CD4-positive, alpha-beta memory T cell (primary cell): Measurements from ENCODE around the gene RHBDL1. TPM values are rescaled to one million over a fixed set of nuclear protein-coding genes. Genes with fewer than 3 reads are reported as not detected.

Source experiments
- CTCF ChIA-PET: fragments of 350-600 bp; sonication (Branson Sonifier 250); formaldehyde crosslinking; loops from one replicate; lab custom pipeline; 2021; ENCODE audit warnings: inconsistent platforms; ENCODE audit not compliant: partially characterized antibody; lab: Charles Lee
- POLR2A ChIA-PET: fragments of 350-600 bp; sonication (Branson Sonifier 250); formaldehyde crosslinking; loops from one replicate; lab custom pipeline; 2021; ENCODE audit not compliant: partially characterized antibody; lab: Charles Lee
- DNase-seq, 5 donors: peaks; one replicate each; pipeline versions ENCODE4 v3.0.0 to v3.0.0-alpha.2; 2020 to 2022; ENCODE audit warnings: mixed read lengths in 1 of 5
- H3K27ac ChIP-seq: one replicate; pipeline ENCODE4 v1.7.0; 2013; ENCODE audit warnings: low read depth, low read length
- H3K27me3 ChIP-seq: 2 replicates; pipeline ENCODE4 v1.7.0; 2013; ENCODE audit warnings: mild to moderate bottlenecking, low read length, moderate library complexity; ENCODE audit not compliant: insufficient read depth
- H3K36me3 ChIP-seq: 2 replicates; pipeline ENCODE4 v1.7.0; 2013; ENCODE audit warnings: mild to moderate bottlenecking, low read length, moderate library complexity; ENCODE audit not compliant: insufficient read depth
- H3K4me1 ChIP-seq: 2 replicates; pipeline ENCODE4 v1.7.0; 2013; ENCODE audit warnings: mild to moderate bottlenecking, low read length, moderate library complexity; ENCODE audit not compliant: insufficient read depth
- H3K4me3 ChIP-seq, 2 donors: one replicate each; pipeline ENCODE4 v1.7.0; 2013; ENCODE audit warnings: low read length in 2 of 2, mild to moderate bottlenecking in 1 of 2
- H3K9me3 ChIP-seq, 2 donors: one replicate each; pipeline ENCODE4 v1.7.0; 2013; ENCODE audit warnings: low read length in 2 of 2, control low read depth in 1 of 2; ENCODE audit not compliant: control insufficient read depth in 1 of 2
- H3K27ac Mint-ChIP-seq, 7 donors: one replicate each; pipeline ENCODE4 v1.8.0; 2020 to 2021; ENCODE audit warnings: mixed read lengths in 7 of 7, mild to moderate bottlenecking in 6 of 7, inconsistent platforms in 3 of 7, moderate library complexity in 3 of 7
- H3K27me3 Mint-ChIP-seq, 2 donors: one replicate each; pipeline ENCODE4 v1.8.0; 2020 to 2021; ENCODE audit warnings: mixed read lengths in 2 of 2
- H3K36me3 Mint-ChIP-seq, 2 donors: one replicate each; pipeline ENCODE4 v1.8.0; 2020 to 2021; ENCODE audit warnings: mixed read lengths in 2 of 2, inconsistent platforms in 1 of 2, mild to moderate bottlenecking in 1 of 2
- H3K4me1 Mint-ChIP-seq, 4 donors: one replicate each; pipeline ENCODE4 v1.8.0; 2020 to 2021; ENCODE audit warnings: mixed read lengths in 4 of 4, mild to moderate bottlenecking in 1 of 4
- H3K4me3 Mint-ChIP-seq, 8 donors: one replicate each; pipeline ENCODE4 v1.8.0; 2020 to 2021; ENCODE audit warnings: mixed read lengths in 8 of 8, mild to moderate bottlenecking in 7 of 8, moderate library complexity in 6 of 8, inconsistent platforms in 3 of 8
- H3K9me3 Mint-ChIP-seq, 8 donors: one replicate each; pipeline ENCODE4 v1.8.0; 2020 to 2021; ENCODE audit warnings: mixed read lengths in 8 of 8, mild to moderate bottlenecking in 5 of 8, inconsistent platforms in 3 of 8, moderate library complexity in 1 of 8
- intact Hi-C: fragments of 100-400 bp; cut with micrococcal nuclease; formaldehyde crosslinking; loops from one replicate; pipeline ENCODE4 v1.15.1; 2023
- polyA plus RNA-seq, 2 donors: library from polyadenylated mRNA; unstranded; fragments of 300-500 nt; fragmentation: Illumina TruSeq; gene quantifications; one replicate each; pipeline ENCODE4 v1.2.3, GENCODE V29; 2021
- total RNA-seq, 2 experiments: library from RNA; stranded (reverse); gene quantifications; one replicate each; pipeline ENCODE4 v1.2.3, GENCODE V29; 2021

RHBDL1 gene
- total and polyA plus RNA-seq, 4 experiments from 2014 or later, result 2.1 to 2.8 (median 2.3) TPM

DNA sequence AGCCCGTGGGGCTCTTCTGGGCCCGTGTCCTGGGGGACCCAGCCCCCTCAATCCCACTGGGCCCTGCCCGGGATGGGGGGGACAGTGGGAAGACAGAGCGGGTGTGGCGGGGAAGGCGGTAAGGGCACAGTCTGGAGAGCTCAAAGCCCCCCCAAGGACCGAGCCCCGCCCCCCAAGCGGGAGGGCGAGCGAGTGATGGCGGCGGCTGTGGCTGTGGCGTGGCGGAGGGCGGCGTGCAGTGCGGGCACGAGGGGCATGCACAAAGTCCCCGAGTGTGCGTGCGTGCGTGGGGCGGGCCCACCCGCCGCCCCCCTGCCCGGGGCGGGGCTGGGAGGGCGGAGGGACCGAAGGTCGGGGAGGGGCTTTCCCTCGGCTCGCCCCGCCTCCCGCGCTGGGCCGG is 18.3 kb downstream of the RHBDL1 start:
- H3K4me1 Mint-ChIP-seq, result peaks cover 16 to 60% (median 32%) of the 10 kb centered on the region in 4 donors
- H3K27me3 Mint-ChIP-seq, result no peaks in the 10 kb centered on the region

GRCh38 chr16:694187-694862 is 18.9 kb downstream of the RHBDL1 start:
- intact Hi-C loops, result no loop called here
- Histone ChIP-seq H3K27me3 (no peaks in the 10 kb centered on the region), H3K9me3 (no peaks in the 10 kb centered on the region), H3K27ac (peak overlapping the region; percentile 43), H3K4me3 (peak overlapping the region in 1 of 2 donors; percentile 49), H3K4me1 (peaks cover 40% of the 10 kb centered on the region), H3K36me3 (no peaks in the 10 kb centered on the region)
- ChIA-PET CTCF (interaction anchor here (1.9 to 2.3 kb wide), 2 partner anchors 18 to 91 kb away, joined by 6 to 8 read pairs; no protein-coding TSS in a partner anchor), POLR2A (interaction anchor here (2.0 to 8.0 kb wide), 7 partner anchors 10 to 58 kb away, joined by 14 to 212 read pairs (median 23); partner anchors contain the start of genes ANTKMT, CCDC78, HAGHL and JMJD8)
- H3K36me3 Mint-ChIP-seq, result peaks cover 0 to 9% of the 10 kb centered on the region in 2 donors
- peaks cover 16 to 60% (median 31%) of the 10 kb centered on the region in 4 donors for H3K4me1 Mint-ChIP-seq
- H3K9me3 Mint-ChIP-seq, result peaks cover 0 to 4% (median 0%) of the 10 kb centered on the region in 8 donors
- H3K27ac Mint-ChIP-seq, result peak overlapping the region in 4 of 7 donors; percentile 38 to 88 (median 74)
- peak in 1 of 5 donors; percentile 22 for DNase-seq
- H3K27me3 Mint-ChIP-seq, result no peaks in the 10 kb centered on the region
- peak overlapping the region; percentile 47 to 86 (median 80) for H3K4me3 Mint-ChIP-seq

More for the DNA sequence above, 18.3 kb downstream of the RHBDL1 start:
- Mint-ChIP-seq H3K27ac (peak overlapping the region in 3 of 7 donors; percentile 4 to 91 (median 57)), H3K36me3 (peaks cover 0 to 9% of the 10 kb centered on the region in 2 donors), H3K9me3 (peaks cover 0 to 4% (median 0%) of the 10 kb centered on the region in 8 donors), H3K4me3 (peak overlapping the region in 2 of 8 donors; percentile 21)
- intact Hi-C loops, result no loop called here
- ChIA-PET CTCF (interaction anchor here (1.9 kb wide), 1 partner anchor 19 kb away, joined by 6 read pairs; no protein-coding TSS in a partner anchor), POLR2A (interaction anchor here (2.6 to 8.0 kb wide), 4 partner anchors 11 to 57 kb away, joined by 20 to 212 read pairs (median 94); partner anchors contain the start of genes ANTKMT, CCDC78, HAGHL and JMJD8)
- Histone ChIP-seq H3K9me3 (no peaks in the 10 kb centered on the region), H3K27ac (no peak overlapping the region), H3K36me3 (no peaks in the 10 kb centered on the region), H3K4me1 (peaks cover 40% of the 10 kb centered on the region), H3K4me3 (no peak overlapping the region), H3K27me3 (no peaks in the 10 kb centered on the region)
- DNase-seq, result peak in 1 of 5 donors; percentile 38

DNA sequence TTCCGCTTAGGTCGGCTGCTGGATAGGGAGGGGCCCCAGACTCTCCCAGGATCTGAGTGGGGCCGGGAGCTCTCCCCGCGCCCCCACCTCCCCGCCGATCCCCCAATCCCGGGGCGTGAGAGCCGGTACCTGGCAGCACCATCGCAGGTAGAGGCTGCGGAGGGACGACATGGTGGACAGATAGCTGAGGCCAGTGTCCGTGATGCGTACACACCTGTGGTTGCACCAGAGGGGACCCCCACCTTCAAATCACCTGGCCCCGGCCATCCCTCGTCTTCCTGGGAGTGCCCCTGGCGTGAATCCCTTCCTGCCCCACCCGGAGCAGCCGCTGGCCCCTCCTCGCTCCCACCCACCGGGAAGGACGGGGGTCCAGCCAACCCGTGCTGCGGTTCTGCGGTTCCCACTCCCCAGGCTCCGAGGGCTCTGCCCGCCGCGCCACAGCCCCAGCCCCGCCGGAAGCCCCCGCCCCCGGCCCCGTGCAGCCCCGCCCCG is 19.4 kb downstream of the RHBDL1 start:
- H3K4me1 ChIP-seq, result peaks cover 40% of the 10 kb centered on the region
- POLR2A ChIA-PET, result interaction anchor here (0.6 to 8.0 kb wide), 21 partner anchors 9 to 299 kb away, joined by 3 to 212 read pairs (median 9); partner anchors contain the start of genes ANTKMT, CAPN15, CCDC78 and CHTF18
- Mint-ChIP-seq H3K27me3 (no peaks in the 10 kb centered on the region), H3K27ac (peak overlapping the region in 1 of 7 donors; percentile 38), H3K36me3 (peaks cover 0 to 9% of the 10 kb centered on the region in 2 donors), H3K9me3 (peaks cover 0 to 4% (median 0%) of the 10 kb centered on the region in 8 donors), H3K4me3 (peak overlapping the region; percentile 20 to 84 (median 53)), H3K4me1 (peaks cover 16 to 60% (median 30%) of the 10 kb centered on the region in 4 donors)
- no peak for DNase-seq
- H3K27me3 ChIP-seq, result no peaks in the 10 kb centered on the region
- no peaks in the 10 kb centered on the region for H3K9me3 ChIP-seq
- H3K27ac ChIP-seq, result peak overlapping the region; percentile 43
- peak overlapping the region; percentile 49 to 52 for H3K4me3 ChIP-seq
- H3K36me3 ChIP-seq, result no peaks in the 10 kb centered on the region
- intact Hi-C loops, result no loop called here
- CTCF ChIA-PET, result interaction anchor here (0.7 to 2.3 kb wide), 7 partner anchors 9 to 116 kb away, joined by 3 to 8 read pairs (median 3); partner anchors contain the start of gene RHOT2

DNA sequence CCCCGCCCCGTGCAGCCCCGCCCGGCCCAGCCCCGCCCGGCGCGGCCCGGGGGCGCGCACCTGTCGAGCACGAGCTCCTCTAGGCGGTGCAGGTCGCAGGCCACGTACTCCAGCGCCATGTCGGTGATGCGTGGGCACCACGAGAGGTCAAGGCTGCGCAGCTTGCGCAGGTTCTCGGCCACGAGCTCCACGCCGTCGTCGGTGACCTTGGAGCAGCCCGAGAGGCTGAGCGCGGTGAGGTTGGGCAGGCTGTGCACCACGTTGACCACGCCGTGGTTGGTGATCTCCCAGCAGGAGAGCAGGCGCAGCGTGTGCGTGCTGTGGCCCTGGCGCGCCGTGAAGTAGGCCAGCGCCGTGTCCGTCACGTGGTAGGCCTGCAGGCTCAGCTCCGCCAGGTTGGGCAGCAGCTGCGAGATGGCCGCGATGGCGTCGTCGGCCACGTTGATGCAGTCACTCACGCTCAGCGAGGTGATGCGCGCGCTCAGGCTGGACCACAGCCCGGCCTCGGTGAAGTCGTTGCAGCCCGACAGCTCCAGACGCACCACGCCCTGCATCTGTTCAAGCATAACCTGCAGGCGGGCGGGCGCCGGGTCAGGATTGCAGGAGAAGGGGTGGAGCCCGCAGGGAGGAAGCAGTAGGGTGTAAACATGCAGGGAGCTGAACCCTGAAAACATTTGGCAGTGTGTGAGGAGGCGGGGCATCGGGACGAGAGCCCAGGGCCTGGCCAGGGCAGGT is 20.1 kb downstream of the RHBDL1 start:
- Mint-ChIP-seq H3K27me3 (no peaks in the 10 kb centered on the region), H3K36me3 (peaks cover 0 to 7% of the 10 kb centered on the region in 2 donors), H3K9me3 (peaks cover 0 to 4% (median 0%) of the 10 kb centered on the region in 8 donors)

DNA sequence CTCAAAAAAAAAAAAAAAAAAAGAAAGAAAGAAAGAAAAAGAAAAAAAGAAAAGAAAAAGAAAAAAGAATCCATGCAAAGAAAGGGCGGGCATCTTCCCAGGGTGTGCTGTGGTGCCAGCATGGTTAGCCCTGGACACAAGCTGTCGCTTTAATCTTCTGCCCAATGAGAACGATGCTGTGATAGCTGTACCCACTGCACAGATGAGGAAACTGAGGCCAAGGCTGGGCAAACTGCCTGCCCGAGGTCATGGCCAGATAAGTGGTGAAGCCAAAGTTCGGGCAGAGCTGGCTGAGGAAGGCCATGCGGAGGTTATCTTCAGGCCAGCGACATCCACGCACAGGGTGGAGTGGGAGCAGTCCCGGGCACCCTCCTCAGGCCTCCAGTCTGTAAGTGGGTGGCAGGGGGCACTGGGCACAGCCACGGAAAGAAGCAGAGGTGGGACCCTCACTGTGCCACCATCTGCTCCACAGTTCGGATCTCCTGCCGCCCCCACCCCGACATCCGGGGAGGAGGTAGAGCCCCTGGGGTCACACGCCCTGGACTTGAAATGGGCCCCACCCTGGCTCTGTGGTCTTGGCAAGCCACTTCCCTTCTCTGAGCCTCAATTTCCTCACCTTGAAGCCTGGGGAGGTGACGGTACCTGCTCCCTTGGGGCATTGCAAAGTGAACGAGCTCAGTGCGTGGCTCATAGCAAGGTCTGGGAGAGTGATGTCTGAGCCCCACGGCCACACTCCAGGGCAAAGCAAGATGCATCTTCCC is 23.6 kb downstream of the RHBDL1 start:
- H3K4me1 ChIP-seq, result peaks cover 53% of the 10 kb centered on the region
- no peak overlapping the region for H3K27ac ChIP-seq
- no peak for DNase-seq
- intact Hi-C loops, result no loop called here
- ChIA-PET CTCF (interaction anchor here (0.7 kb wide), 1 partner anchor 11 kb away, joined by 3 read pairs; no protein-coding TSS in a partner anchor), POLR2A (interaction anchor here (0.8 to 2.5 kb wide), 6 partner anchors 8 to 28 kb away, joined by 3 to 10 read pairs (median 4); partner anchors contain the start of genes HAGHL, STUB1 and WDR24)
- Mint-ChIP-seq H3K27ac (peak overlapping the region in 2 of 7 donors; percentile 30 to 35), H3K9me3 (peaks cover 0 to 2% (median 0%) of the 10 kb centered on the region in 8 donors), H3K27me3 (peaks cover 8 to 9% of the 10 kb centered on the region in 2 donors), H3K4me3 (peak overlapping the region in 6 of 8 donors; percentile 68 to 80 (median 74)), H3K4me1 (peaks cover 7 to 46% (median 16%) of the 10 kb centered on the region in 4 donors), H3K36me3 (peaks cover 0 to 7% of the 10 kb centered on the region in 2 donors)
- peaks cover 9% of the 10 kb centered on the region for H3K27me3 ChIP-seq
- no peaks in the 10 kb centered on the region for H3K9me3 ChIP-seq
- no peak overlapping the region for H3K4me3 ChIP-seq
- no peaks in the 10 kb centered on the region for H3K36me3 ChIP-seq

More for the DNA sequence above, 20.1 kb downstream of the RHBDL1 start:
- DNase-seq, result peak; percentile 73 to 81 (median 76)
- peak overlapping the region; percentile 78 to 89 (median 84) for H3K4me3 Mint-ChIP-seq
- peak overlapping the region; percentile 61 to 87 (median 82) for H3K27ac Mint-ChIP-seq
- no peak overlapping the region for H3K27ac ChIP-seq
- ChIA-PET POLR2A (interaction anchor here (0.6 to 8.0 kb wide), 27 partner anchors 9 to 308 kb away, joined by 3 to 212 read pairs (median 6); partner anchors contain the start of genes ANTKMT, CAPN15, CCDC78 and CHTF18), CTCF (interaction anchor here (0.7 to 2.3 kb wide), 9 partner anchors 9 to 116 kb away, joined by 3 to 8 read pairs (median 3); partner anchors contain the start of genes METRN and RHOT2)
- no peaks in the 10 kb centered on the region for H3K27me3 ChIP-seq
- no peaks in the 10 kb centered on the region for H3K36me3 ChIP-seq
- intact Hi-C loops, result no loop called here
- peak overlapping the region; percentile 58 to 78 for H3K4me3 ChIP-seq
- no peaks in the 10 kb centered on the region for H3K9me3 ChIP-seq
- H3K4me1 ChIP-seq, result peaks cover 42% of the 10 kb centered on the region
- peaks cover 15 to 58% (median 26%) of the 10 kb centered on the region in 4 donors for H3K4me1 Mint-ChIP-seq
